ENCODE measurements around the gene CENPO. TPM values are rescaled to one million over a fixed set of nuclear protein-coding genes. Genes with fewer than 3 reads are reported as not detected.

The CENPO gene
- total RNA-seq, 1 donor from 2014 or later = 18.0 TPM

DNA sequence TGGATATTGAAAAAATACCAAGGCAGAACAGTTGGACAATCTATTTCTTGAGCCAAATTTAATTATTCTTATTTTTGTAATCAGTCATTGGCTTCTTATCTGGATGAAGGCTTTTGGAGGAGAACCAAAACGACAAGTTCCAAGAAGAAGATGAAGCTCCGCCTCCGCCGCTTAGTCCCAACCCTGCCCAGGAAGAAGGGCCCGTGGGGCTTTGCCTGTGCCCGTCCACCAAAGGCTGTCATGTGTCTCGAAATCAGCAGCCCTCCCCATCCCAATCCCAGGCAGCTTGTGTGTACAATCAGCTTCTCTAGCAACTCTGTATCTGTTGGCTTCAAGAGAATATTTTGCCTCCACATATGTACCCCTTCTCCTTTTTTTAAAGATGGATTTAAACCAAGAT lies 24.6 kb upstream of the CENPO start:
- TF ChIP-seq, protein P1, sequence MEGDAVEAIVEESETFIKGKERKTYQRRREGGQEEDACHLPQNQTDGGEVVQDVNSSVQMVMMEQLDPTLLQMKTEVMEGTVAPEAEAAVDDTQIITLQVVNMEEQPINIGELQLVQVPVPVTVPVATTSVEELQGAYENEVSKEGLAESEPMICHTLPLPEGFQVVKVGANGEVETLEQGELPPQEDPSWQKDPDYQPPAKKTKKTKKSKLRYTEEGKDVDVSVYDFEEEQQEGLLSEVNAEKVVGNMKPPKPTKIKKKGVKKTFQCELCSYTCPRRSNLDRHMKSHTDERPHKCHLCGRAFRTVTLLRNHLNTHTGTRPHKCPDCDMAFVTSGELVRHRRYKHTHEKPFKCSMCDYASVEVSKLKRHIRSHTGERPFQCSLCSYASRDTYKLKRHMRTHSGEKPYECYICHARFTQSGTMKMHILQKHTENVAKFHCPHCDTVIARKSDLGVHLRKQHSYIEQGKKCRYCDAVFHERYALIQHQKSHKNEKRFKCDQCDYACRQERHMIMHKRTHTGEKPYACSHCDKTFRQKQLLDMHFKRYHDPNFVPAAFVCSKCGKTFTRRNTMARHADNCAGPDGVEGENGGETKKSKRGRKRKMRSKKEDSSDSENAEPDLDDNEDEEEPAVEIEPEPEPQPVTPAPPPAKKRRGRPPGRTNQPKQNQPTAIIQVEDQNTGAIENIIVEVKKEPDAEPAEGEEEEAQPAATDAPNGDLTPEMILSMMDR (conservative IDR thresholded peaks at IDR 0.05; ENCODE audit: low read depth, low read length) = no peak
- no peak for DNase-seq (ENCODE audit: low read depth)
- H3K4me3 ChIP-seq (ENCODE audit: low read depth, low read length) = no peak overlapping the region

DNA sequence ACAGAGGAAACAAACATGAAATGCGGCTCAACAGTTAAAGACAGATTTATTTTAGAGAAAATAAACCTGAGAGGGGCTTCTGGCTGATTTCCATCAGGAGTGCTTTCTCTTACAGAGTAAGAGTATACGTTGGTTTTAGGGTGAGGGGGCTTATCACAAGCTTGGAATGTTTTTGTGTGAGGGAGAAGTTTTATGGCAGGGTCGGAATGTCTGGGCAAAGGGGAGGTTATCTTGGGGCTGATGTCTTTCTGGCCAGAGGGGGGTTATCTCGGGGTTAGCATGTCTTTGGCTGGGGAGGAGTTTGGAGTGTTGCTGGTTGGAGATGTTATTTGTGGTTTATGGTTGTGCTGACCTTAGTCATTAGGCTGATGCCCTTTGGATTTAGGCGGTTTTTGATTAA lies 22.2 kb upstream of the CENPO start:
- H3K4me3 ChIP-seq (ENCODE audit: low read depth, low read length) = no peak overlapping the region
- TF ChIP-seq, protein P1 (conservative IDR thresholded peaks at IDR 0.05; ENCODE audit: low read depth, low read length) = no peak
- DNase-seq (ENCODE audit: low read depth) = no peak

DNA sequence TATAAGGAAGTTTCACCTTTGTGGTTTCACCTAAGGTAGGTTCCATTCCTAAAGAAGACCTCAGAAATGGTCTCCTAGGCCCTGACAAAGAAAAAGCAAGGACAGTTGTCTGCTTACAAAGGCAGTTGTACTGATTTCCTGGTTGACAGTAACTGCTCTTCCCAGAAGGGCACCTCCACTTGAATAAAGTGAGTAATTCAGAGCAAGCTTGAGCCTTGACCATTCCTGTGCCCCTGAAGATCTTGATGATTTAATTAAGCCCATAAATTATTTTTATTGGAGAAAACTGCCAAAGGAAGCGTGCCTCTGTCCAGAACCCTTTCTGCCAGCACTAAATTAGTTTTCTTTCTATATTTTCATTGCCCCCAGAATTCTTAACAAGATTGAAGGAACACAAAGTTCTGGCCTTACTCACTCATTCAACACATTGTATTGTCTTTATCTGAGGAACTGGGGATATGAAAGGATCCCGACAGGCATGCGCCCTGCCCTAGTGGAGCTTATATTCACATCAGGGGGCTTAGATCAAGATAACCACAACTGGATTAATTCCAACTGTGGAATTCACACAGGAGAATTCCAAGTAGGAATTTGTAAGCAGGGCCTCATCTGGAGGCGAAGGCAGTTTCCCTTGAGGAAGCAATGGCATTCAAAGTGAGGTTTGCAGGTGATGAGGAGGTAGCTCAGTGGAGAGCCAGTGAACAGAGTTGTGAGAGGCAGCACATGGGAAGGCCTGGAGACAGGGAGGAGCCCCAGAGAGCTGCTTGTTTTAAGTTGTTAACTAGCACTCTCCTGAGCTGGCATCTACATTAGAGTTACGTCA lies 21.2 kb upstream of the CENPO start:
- no peak overlapping the region for H3K4me3 ChIP-seq (ENCODE audit: low read depth, low read length)
- no peak for DNase-seq (ENCODE audit: low read depth)
- TF ChIP-seq, protein P1 (conservative IDR thresholded peaks at IDR 0.05; ENCODE audit: low read depth, low read length) = no peak

DNA sequence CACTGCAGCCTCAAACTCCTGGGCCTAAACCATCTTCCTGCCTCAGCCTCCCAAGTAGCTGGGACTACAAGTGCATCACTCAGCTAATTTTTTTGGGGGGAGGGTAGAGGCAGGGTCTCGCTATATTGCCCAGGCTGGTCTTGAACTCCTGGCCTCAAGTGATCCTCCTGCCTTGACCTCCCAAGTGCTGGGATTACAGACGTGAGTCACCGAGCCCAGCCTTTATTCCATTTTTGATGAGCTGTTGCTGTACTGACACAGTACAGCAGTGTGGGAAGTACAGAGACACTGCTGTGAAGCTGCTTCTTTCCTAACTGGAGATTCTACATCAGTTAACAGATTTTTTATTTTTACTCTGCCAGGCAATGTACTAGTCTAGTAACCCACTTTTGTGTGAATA lies 18.9 kb upstream of the CENPO start:
- TF ChIP-seq, protein P1 (conservative IDR thresholded peaks at IDR 0.05; ENCODE audit: low read depth, low read length) = no peak

DNA sequence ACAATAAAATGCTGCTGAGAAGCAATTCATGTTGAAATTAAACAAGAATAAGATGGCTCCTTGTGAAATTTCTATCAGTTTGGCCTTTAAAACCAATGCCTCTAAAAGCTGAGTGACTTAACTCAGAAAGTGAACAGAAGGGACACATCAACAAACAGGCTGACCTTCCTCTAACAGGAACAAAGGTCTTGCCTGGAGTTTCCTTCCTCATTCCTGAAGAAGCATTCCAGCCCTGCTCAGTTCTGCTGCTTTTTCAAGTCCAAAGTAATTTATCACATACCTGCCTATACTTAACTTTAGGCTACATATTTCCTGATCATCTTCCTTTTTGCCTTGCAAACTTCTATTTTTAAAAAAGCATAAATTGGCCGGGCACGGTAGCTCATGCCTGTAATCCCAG lies 14.1 kb upstream of the CENPO start:
- TF ChIP-seq, protein P1 (conservative IDR thresholded peaks at IDR 0.05; ENCODE audit: low read depth, low read length) = no peak
- no peak for DNase-seq (ENCODE audit: low read depth)
- H3K4me3 ChIP-seq (ENCODE audit: low read depth, low read length) = no peak overlapping the region

More for the DNA sequence above, 18.9 kb upstream of the CENPO start:
- no peak overlapping the region for H3K4me3 ChIP-seq (ENCODE audit: low read depth, low read length)
- DNase-seq (ENCODE audit: low read depth) = no peak

DNA sequence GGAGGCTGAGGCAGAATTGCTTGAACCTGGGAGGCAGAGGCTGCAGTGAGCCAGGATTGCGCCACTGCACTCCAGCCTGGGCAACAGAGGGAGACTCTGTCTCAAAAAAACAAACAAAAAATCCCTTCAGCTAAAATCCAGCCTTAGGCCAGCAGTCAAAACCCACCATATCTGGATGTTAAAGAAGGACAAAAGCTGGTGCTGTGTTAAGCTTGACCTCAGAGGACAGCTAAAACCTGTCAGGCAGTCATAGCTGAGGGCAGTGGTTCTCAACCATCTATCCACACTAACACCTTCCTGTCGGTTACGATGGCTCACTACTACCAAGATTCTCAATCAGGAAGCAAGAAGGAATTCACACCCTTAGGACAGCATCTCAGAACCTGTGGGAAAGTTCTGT lies 9.6 kb upstream of the CENPO start:
- H3K4me3 ChIP-seq (ENCODE audit: low read depth, low read length) = no peak overlapping the region

More for the DNA sequence above, 9.6 kb upstream of the CENPO start:
- TF ChIP-seq, protein P1 (conservative IDR thresholded peaks at IDR 0.05; ENCODE audit: low read depth, low read length) = no peak
- no peak for DNase-seq (ENCODE audit: low read depth)
